HFFc6 (cell line): ENCODE results near the gene NEDD9. TPM values are rescaled to one million over a fixed set of nuclear protein-coding genes. Genes with fewer than 3 reads are reported as not detected.

Source experiments
- DNase-seq: peaks from one replicate; pipeline ENCODE4 v3.0.0-alpha.2; 2018
- H3K27ac Mint-ChIP-seq: 2 replicates; pipeline ENCODE4 v1.8.0; 2020; ENCODE audit warnings: mild to moderate bottlenecking, mixed read lengths
- H3K27me3 Mint-ChIP-seq: 2 replicates; pipeline ENCODE4 v1.8.0; 2021; ENCODE audit warnings: mild to moderate bottlenecking, moderate library complexity, mixed read lengths; ENCODE audit not compliant: insufficient read depth
- H3K36me3 Mint-ChIP-seq: 2 replicates; pipeline ENCODE4 v1.8.0; 2021; ENCODE audit warnings: low read depth, mixed read lengths
- H3K4me1 Mint-ChIP-seq: 2 replicates; pipeline ENCODE4 v1.8.0; 2020; ENCODE audit warnings: low read depth, mixed read lengths
- H3K4me3 Mint-ChIP-seq: 2 replicates; pipeline ENCODE4 v1.8.0; 2020; ENCODE audit warnings: mild to moderate bottlenecking, moderate library complexity, mixed read lengths
- H3K9me3 Mint-ChIP-seq: 2 replicates; pipeline ENCODE4 v1.8.0; 2020; ENCODE audit warnings: mild to moderate bottlenecking, mixed read lengths
- CTCF ChIP-seq: fragments of 200-600 bp; sonication (generic); IDR thresholded peaks from 2 replicates; pipeline ENCODE4 v1.5.0; 2021; ENCODE audit warnings: antibody characterized with exemption, mild to moderate bottlenecking
- total RNA-seq, 6 experiments: library from RNA; stranded (reverse); fragmentation: NEBNext Ultra II Directional; extraction: Animal tissue kit (Norgen Biotek cat#: 25700); gene quantifications; 2 replicates in 1 of 6; 3 replicates in 5 of 6; pipeline ENCODE4 v1.2.3, GENCODE V29; 2021

NEDD9 gene
- total RNA-seq, 6 experiments from 2014 or later = 10.3 to 19.9 (median 12.6) TPM

GRCh38 chr6:11198663-11199603 is 33.5 kb downstream of the NEDD9 start:
- no peak for TF ChIP-seq CTCF
- Mint-ChIP-seq H3K36me3 (peaks cover 46% of the 10 kb centered on the region), H3K27ac (peak overlapping the region; percentile 94)

GRCh38 chr6:11197850-11198249 is 34.6 kb downstream of the NEDD9 start:
- no peaks in the 10 kb centered on the region for H3K27me3 Mint-ChIP-seq

More at GRCh38 chr6:11198663-11199603, 33.5 kb downstream of the NEDD9 start:
- Mint-ChIP-seq H3K9me3 (no peaks in the 10 kb centered on the region), H3K4me1 (peaks cover 99% of the 10 kb centered on the region), H3K4me3 (peak overlapping the region; percentile 50; the same call in 1 of the 2 replicates), H3K27me3 (no peaks in the 10 kb centered on the region)
- DNase-seq = no peak

GRCh38 chr6:11197175-11197536 is 35.3 kb downstream of the NEDD9 start:
- TF ChIP-seq CTCF = no peak
- Mint-ChIP-seq H3K4me3 (peak overlapping the region; percentile 82), H3K27me3 (no peaks in the 10 kb centered on the region), H3K9me3 (no peaks in the 10 kb centered on the region), H3K4me1 (peaks cover 88% of the 10 kb centered on the region), H3K27ac (peak overlapping the region; percentile 94), H3K36me3 (peaks cover 45% of the 10 kb centered on the region)
- DNase-seq = peak; percentile 75

More at GRCh38 chr6:11197850-11198249, 34.6 kb downstream of the NEDD9 start:
- H3K36me3 Mint-ChIP-seq = peaks cover 42% of the 10 kb centered on the region
- H3K4me1 Mint-ChIP-seq = peaks cover 94% of the 10 kb centered on the region
- H3K27ac Mint-ChIP-seq = peak overlapping the region; percentile 94
- no peaks in the 10 kb centered on the region for H3K9me3 Mint-ChIP-seq
- TF ChIP-seq CTCF = no peak
- DNase-seq = no peak
- peak overlapping the region; percentile 82 for H3K4me3 Mint-ChIP-seq

- Mint-ChIP-seq H3K27me3 (no peaks in the 10 kb centered on the region), H3K4me3 (peak overlapping the region; percentile 82), H3K4me1 (peaks cover 82% of the 10 kb centered on the region), H3K36me3 (peaks cover 47% of the 10 kb centered on the region), H3K27ac (peak overlapping the region; percentile 94), H3K9me3 (no peaks in the 10 kb centered on the region)
- DNase-seq = peak; percentile 85
- no peak for TF ChIP-seq CTCF
These were observed 35.8 kb downstream of the NEDD9 start for GRCh38 chr6:11196511-11197174.

GRCh38 chr6:11194356-11195218 is 37.9 kb downstream of the NEDD9 start:
- peaks cover 53% of the 10 kb centered on the region for H3K36me3 Mint-ChIP-seq
- H3K4me1 Mint-ChIP-seq = peaks cover 62% of the 10 kb centered on the region
- no peaks in the 10 kb centered on the region for H3K9me3 Mint-ChIP-seq
- peak overlapping the region; percentile 82 for H3K4me3 Mint-ChIP-seq
- DNase-seq = peak; percentile 41
- H3K27me3 Mint-ChIP-seq = peaks cover 2% of the 10 kb centered on the region; the same call in 1 of the 2 replicates
- peak overlapping the region; percentile 94 for H3K27ac Mint-ChIP-seq
- TF ChIP-seq CTCF = no peak; the same call in 1 of the 2 replicates
